Measurements from ENCODE around the gene ZNF487. TPM values are rescaled to one million over a fixed set of nuclear protein-coding genes. Genes with fewer than 3 reads are reported as not detected.

The ZNF487 gene
- total and polyA plus RNA-seq, 2 of the 13 experiments (the other 11 are each of a cell fraction or from before 2014, with no cell fraction given), result 7.4 to 8.8 TPM

- TF ChIP-seq ZFX (CRISPR knock-in tag; IDR thresholded peaks at IDR 0.05; ENCODE audit: low read depth), result peak; percentile 97
- TF ChIP-seq STAT5B (CRISPR knock-in tag; IDR thresholded peaks at IDR 0.05), result no peak
- no peak for TF ChIP-seq CHD4 (IDR thresholded peaks at IDR 0.05; ENCODE audit: borderline replicate concordance, low read length)
- TF ChIP-seq XRCC5 (optimal IDR thresholded peaks at IDR 0.05; ENCODE audit: low read length), result peak; percentile 50
- 0 out of 2 replicates have a peak, but pooled peaks have one; percentile 41 for TF ChIP-seq HNRNPL (IDR thresholded peaks at IDR 0.05; ENCODE audit: low read depth, low read length)
- TF ChIP-seq TOPORS (CRISPR knock-in tag; IDR thresholded peaks at IDR 0.05), result peak; percentile 82; the same call in 1 of the 2 replicates
- TF ChIP-seq BRF2 (CRISPR knock-in tag; IDR thresholded peaks at IDR 0.05), result peak; percentile 82
- TF ChIP-seq ZNF20 (CRISPR knock-in tag; IDR thresholded peaks at IDR 0.05), result peak; percentile 63; the same call in 1 of the 2 replicates
- peak; percentile 96 for TF ChIP-seq YEATS4 (CRISPR knock-in tag; IDR thresholded peaks at IDR 0.05; ENCODE audit: borderline replicate concordance)
- TF ChIP-seq TCF7 (IDR thresholded peaks at IDR 0.05; ENCODE audit: low read depth), result no peak
- peak; percentile 95 for TF ChIP-seq SAP130 (CRISPR knock-in tag; IDR thresholded peaks at IDR 0.05; ENCODE audit: low read depth)
- peak; percentile 45 for TF ChIP-seq FOSL2 (CRISPR knock-in tag; IDR thresholded peaks at IDR 0.05)
- TF ChIP-seq NR2F6 (IDR thresholded peaks at IDR 0.05), result no peak
- TF ChIP-seq NR2F6 (CRISPR knock-in tag; IDR thresholded peaks at IDR 0.05), result 0 out of 2 replicates have a peak, but pooled peaks have one; percentile 51
- no peak for TF ChIP-seq ZEB1 (IDR thresholded peaks at IDR 0.05; ENCODE audit: insufficient replicate concordance, low read depth)
- TF ChIP-seq KDM4B (CRISPR knock-in tag; IDR thresholded peaks at IDR 0.05), result no peak
- TF ChIP-seq ZNF501 (CRISPR knock-in tag; IDR thresholded peaks at IDR 0.05), result peak; percentile 96
- TF ChIP-seq IRX3 (CRISPR knock-in tag; IDR thresholded peaks at IDR 0.05; ENCODE audit: borderline replicate concordance, low read depth), result peak; percentile 35; the same call in 1 of the 2 replicates
- no peak for TF ChIP-seq ZNF740 (CRISPR knock-in tag; IDR thresholded peaks at IDR 0.05)
- 0 out of 2 replicates have a peak, but pooled peaks have one; percentile 67 for TF ChIP-seq ZNF557 (CRISPR knock-in tag; IDR thresholded peaks at IDR 0.05)
- peak; percentile 92 for TF ChIP-seq ZNF414 (CRISPR knock-in tag; IDR thresholded peaks at IDR 0.05)
- TF ChIP-seq NFE2 (CRISPR knock-in tag; IDR thresholded peaks at IDR 0.05), result no peak
- TF ChIP-seq ZNF337 (CRISPR knock-in tag; IDR thresholded peaks at IDR 0.05; ENCODE audit: borderline replicate concordance, low read depth), result no peak
- peak; percentile 47; the same call in 1 of the 2 replicates for TF ChIP-seq HDAC2 (CRISPR knock-in tag; IDR thresholded peaks at IDR 0.05)
- no peak for TF ChIP-seq MBD4 (IDR thresholded peaks at IDR 0.05; ENCODE audit: borderline replicate concordance, low read length)
- TF ChIP-seq U2AF1 (optimal IDR thresholded peaks at IDR 0.05; ENCODE audit: low read depth, low read length), result no peak
- peak; percentile 75 for TF ChIP-seq SNAI1 (CRISPR knock-in tag; IDR thresholded peaks at IDR 0.05; ENCODE audit: borderline replicate concordance)
- TF ChIP-seq SIX4 (CRISPR knock-in tag; IDR thresholded peaks at IDR 0.05), result no peak
- peak; percentile 81; the same call in 1 of the 2 replicates for TF ChIP-seq DRAP1 (CRISPR knock-in tag; IDR thresholded peaks at IDR 0.05)
Measured at GRCh38 chr10:43436291-43437140, at the start of gene ZNF487 (continued).

Data from HepG2 (cell line).